Activated CD8-positive, alpha-beta memory T cell treated with anti-CD3 and anti-CD28 coated beads, Interleukin-2, amount 50 U/mL, for 4 hours (primary cell): Measurements from ENCODE around the gene STYK1.

Source experiments
- DNase-seq: peaks from one replicate; pipeline ENCODE4 v3.0.0-alpha.2; 2020

Gene STYK1

GRCh38 chr12:10673659-10674384, at the start of gene STYK1:
Gene STYK1, minus strand, starts transcription at chr12:10674052. Its CDS starts 39,434 bp downstream, at chr12:10634618.
- peak; percentile 80 for DNase-seq

- DNase-seq: peak; percentile 58
These were observed 49.3 kb upstream of the STYK1 start, which contains the start of gene YBX3 for GRCh38 chr12:10722905-10723746. Gene YBX3, minus strand, starts transcription at chr12:10723323. Its CDS starts 212 bp downstream, at chr12:10723111.

GRCh38 chr12:10722502-10722904, 48.7 kb upstream of the STYK1 start:
- peak; percentile 71 for DNase-seq

GRCh38 chr12:10721651-10722501, 48.0 kb upstream of the STYK1 start:
- peak; percentile 60 for DNase-seq

GRCh38 chr12:10720974-10721650, 47.3 kb upstream of the STYK1 start:
- no peak for DNase-seq

GRCh38 chr12:10719482-10719881, 45.6 kb upstream of the STYK1 start:
- DNase-seq: no peak

GRCh38 chr12:10718279-10718821, 44.5 kb upstream of the STYK1 start:
- DNase-seq: no peak

- no peak for DNase-seq
These were observed 43.6 kb upstream of the STYK1 start for GRCh38 chr12:10717410-10717809.

- no peak for DNase-seq
These were observed 43.0 kb upstream of the STYK1 start for GRCh38 chr12:10716704-10717315.

- DNase-seq: no peak
These were observed 42.4 kb upstream of the STYK1 start for GRCh38 chr12:10716277-10716676.

- no peak for DNase-seq
These were observed 41.6 kb upstream of the STYK1 start for GRCh38 chr12:10715491-10715890.

- no peak for DNase-seq
These were observed 36.0 kb upstream of the STYK1 start for GRCh38 chr12:10709808-10710207.

- DNase-seq: no peak
These were observed 35.0 kb upstream of the STYK1 start for GRCh38 chr12:10708862-10709261.

- no peak for DNase-seq
These were observed 31.8 kb upstream of the STYK1 start for GRCh38 chr12:10705655-10706054.

- DNase-seq: no peak
These were observed 28.0 kb upstream of the STYK1 start for GRCh38 chr12:10701843-10702242.

GRCh38 chr12:10701131-10701681, 27.4 kb upstream of the STYK1 start:
- peak; percentile 34 for DNase-seq

GRCh38 chr12:10700581-10700980, 26.7 kb upstream of the STYK1 start:
- DNase-seq: no peak

GRCh38 chr12:10697862-10698261, 24.0 kb upstream of the STYK1 start:
- DNase-seq: no peak

GRCh38 chr12:10697156-10697555, 23.3 kb upstream of the STYK1 start:
- DNase-seq: no peak

GRCh38 chr12:10690906-10691305, 17.1 kb upstream of the STYK1 start:
- DNase-seq: no peak

GRCh38 chr12:10689146-10689545, 15.3 kb upstream of the STYK1 start:
- DNase-seq: no peak
